Limb (tissue), 2 donors: ENCODE results near the gene CPSF6.
"Not testable (repeated sequence)": the region's sequence is repeated elsewhere in the genome, so short reads cannot be mapped to it uniquely, and the experiment has no call there.

Experiments
- DNase-seq, 2 donors: peaks; one replicate each; pipeline ENCODE4 v3.0.0-alpha.2; 2016; ENCODE audit errors: extremely low spot score in 2 of 2

Gene CPSF6, protein sequence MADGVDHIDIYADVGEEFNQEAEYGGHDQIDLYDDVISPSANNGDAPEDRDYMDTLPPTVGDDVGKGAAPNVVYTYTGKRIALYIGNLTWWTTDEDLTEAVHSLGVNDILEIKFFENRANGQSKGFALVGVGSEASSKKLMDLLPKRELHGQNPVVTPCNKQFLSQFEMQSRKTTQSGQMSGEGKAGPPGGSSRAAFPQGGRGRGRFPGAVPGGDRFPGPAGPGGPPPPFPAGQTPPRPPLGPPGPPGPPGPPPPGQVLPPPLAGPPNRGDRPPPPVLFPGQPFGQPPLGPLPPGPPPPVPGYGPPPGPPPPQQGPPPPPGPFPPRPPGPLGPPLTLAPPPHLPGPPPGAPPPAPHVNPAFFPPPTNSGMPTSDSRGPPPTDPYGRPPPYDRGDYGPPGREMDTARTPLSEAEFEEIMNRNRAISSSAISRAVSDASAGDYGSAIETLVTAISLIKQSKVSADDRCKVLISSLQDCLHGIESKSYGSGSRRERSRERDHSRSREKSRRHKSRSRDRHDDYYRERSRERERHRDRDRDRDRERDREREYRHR

DNA sequence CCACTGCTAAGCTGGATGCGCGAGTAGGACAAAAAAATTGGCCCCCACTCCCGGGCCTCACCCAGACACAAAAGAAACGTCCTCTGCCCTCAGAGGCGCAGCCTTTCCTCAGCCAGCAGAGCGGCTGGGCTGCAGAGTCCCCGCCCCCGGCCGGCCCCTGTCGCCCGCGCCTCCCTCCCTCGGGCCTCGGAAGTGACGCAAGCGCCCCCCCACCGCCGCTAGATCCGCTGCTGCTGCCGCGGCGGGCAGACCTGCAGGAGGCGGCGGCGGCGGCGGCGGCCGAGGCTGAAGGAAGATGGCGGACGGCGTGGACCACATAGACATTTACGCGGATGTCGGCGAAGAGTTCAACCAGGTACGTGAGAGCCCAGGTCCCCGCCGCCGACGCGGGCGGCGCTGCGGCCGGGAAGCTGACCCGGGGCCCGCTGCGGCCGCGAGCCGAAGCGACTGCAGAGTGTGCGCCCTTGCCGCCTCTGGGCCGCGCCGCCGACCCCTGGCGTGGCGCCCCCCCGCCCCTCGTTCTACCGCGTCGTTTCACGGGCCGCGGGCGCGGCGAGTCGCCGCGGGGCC lies at the start of gene CPSF6:
CPSF6 (plus strand) TSS at position 218 of the 570 bp plus-strand sequence; CDS start at position 296, 78 bp downstream.
- DNase-seq = peak; percentile 92 to 99

DNA sequence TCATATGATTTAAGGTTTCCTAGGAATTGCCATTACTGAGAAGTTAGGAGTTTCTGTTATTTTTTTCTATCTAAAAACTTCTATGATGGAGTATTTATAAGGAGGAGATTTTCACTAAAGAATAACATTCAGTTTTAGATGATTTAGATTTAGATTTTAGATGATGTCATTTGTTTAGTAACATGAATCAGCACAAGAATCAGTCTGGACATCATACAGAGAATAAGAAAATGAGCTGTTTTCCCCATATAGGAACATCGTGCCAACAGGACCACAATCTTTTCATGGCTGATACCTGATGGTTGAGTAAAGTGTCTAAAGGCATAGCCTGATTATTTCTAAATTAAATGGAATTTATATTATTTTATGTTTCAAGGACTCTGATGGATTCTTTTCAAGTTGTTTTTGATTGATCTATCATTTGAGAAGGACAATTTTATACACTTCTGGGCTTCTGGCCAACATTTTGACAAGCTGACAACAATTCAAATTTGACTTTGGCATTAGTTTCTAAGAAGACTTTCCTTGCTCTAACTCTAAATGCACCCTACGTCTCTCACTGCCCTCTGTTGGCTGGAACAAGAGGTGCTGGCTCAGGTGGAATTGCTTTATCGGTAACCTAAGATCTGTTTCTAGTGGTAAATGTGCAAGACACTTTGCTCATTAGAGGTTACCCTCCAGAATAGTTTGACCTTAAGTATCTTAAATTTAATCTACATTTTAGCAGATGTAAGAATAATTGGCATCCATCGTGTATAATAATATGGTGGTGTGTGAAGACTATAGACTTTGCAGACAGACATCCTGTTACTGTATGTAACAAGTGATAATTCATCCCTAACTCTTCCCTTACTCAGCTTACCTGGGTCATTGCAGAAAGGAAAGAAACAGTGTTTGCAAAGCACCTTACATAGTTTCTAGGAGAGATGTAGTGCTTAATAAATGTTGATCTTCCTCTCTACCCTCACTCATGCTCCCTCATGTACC lies 42.8 kb upstream of the CPSF6 start:
- DNase-seq = no peak

DNA sequence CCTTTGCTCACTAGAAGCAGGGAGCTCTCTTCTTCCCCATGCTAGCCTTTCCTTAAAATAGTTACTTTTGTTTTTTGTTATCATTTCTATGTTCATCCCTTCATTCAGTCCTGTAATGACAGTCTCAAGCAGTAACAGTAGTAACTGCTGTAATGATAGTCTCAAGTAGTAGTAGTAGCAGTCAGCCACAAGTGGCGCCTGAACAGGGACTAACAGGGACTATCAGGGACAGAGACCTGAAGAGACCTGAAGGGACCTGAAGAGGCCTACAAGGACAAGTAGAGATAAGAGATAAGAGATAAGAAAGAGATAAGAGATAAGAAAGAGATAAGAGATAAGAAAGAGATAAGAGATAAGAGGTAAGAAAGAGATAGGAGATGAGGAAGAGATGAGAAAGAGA lies 39.4 kb upstream of the CPSF6 start:
- DNase-seq = not testable (repeated sequence)

DNA sequence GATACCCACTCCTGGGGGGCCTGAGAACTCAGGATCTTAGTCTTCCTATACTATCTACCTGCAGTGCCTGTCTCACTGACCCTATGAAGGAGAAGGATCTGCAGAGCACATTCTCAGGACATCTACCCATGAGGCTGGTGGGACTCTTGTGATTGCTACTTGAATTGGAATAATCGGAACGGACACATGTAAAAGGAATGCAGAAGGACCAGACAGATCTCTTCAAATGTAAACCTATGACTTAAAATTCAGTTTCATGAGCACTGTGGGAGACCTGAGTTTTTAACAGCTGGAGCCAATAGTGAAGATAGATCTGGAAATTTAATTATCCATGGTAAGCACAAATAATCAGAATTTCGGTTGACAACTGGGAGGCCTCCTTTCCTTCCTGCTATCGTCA lies 35.2 kb upstream of the CPSF6 start:
- no peak for DNase-seq

DNA sequence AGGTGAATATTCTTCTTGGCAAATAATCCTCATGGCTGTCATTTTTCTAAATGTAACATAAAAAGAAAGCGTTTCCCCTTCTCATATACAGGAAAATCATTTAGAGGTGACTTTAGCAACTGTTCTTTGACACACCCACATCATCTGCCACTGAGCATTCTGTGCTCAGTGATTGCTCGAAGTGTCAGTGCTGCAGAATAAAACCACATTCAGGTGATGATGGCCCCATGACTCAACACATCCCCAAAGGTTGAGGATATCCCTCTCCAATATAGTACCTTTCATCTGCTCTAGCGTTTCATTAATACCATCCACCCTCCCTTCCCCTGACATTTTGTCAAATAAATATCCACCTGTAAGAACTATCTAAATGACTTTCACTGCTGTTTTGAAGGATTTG lies 28.7 kb upstream of the CPSF6 start:
- no peak for DNase-seq

DNA sequence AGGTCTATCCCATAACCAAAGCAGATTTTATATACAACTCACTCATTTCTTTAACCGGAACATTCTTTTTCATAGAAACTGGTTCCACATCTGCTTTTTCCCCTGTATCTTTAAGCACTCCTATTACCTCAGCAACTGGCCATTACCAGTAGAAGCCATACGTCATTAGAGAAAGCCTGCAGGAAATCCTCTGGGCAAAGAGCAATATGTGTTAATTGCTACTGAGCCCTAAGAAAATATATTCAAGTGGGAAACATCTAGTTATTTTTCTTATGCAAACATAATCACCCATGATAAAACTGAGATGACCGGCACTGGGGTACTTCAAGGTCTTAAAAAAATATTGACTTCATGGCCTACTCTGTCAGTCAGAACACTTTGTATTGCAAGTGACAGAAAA lies 28.2 kb upstream of the CPSF6 start:
- no peak for DNase-seq

DNA sequence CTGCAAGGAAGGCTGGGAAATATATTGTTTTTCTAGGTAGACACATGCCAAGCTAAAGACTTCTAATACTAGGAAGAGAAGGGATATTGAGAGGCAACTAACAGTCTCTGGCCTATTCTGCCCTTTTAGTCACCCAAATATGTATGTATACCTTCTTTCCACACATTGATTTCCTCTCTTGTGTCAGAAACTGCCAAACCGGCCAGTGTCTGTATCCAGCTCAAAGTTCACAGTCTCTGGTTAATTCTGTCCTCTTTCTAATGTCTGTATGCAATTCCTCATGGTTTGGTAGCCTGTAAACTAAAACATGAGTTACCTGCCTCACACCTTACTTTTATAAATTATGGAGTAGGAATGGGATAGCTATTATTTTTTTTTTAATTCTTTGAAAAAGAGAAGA lies 25.2 kb upstream of the CPSF6 start:
- DNase-seq = no peak

DNA sequence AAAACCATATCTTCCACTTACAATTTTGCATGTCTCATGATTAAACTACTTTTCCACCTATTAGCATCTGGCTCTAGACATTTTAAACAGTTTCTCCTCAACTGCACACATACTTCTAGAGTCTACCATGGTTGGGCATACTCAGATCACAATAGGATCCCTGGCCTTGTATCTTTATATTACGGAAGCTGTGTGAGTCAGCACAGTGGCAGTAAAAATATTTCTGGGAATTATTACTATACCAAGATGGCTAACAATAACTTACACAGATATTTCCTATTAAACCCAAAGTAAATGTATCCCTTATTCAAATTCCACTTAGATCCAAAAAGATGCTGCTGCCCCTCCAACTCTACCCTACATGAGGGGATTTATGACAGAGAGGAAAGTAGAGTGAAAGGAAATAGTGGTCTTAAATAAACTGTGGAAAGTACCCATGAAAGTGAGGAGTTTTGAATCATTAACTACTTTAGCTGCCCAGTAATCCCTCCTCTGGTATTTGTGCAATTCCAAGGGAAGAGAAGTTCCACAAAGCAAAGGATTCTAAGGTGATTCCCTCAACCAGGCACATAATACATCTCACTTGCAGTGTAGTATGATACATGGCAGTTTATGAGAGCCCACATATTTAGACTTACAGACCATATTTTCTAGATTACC lies 14.0 kb upstream of the CPSF6 start:
- DNase-seq = no peak

DNA sequence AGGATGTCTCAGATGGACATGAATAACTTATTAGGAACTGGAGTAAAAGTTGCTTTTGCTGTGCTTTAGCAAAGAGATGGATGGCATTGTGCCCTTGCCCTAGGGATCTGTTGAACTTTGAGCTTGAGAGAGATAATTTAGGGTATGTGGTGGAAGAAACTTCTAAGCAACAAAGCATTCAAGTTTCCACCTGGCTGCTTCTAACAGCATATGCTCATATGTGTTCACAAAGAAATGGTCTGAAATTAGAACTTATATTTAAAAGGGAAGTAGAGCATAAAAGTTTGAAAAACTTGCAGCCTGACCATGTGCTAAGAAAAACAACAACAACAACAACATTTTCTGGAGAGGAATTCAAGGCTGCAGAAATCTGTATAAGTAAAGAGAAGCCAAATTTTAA lies 7.9 kb upstream of the CPSF6 start:
- DNase-seq = no peak

DNA sequence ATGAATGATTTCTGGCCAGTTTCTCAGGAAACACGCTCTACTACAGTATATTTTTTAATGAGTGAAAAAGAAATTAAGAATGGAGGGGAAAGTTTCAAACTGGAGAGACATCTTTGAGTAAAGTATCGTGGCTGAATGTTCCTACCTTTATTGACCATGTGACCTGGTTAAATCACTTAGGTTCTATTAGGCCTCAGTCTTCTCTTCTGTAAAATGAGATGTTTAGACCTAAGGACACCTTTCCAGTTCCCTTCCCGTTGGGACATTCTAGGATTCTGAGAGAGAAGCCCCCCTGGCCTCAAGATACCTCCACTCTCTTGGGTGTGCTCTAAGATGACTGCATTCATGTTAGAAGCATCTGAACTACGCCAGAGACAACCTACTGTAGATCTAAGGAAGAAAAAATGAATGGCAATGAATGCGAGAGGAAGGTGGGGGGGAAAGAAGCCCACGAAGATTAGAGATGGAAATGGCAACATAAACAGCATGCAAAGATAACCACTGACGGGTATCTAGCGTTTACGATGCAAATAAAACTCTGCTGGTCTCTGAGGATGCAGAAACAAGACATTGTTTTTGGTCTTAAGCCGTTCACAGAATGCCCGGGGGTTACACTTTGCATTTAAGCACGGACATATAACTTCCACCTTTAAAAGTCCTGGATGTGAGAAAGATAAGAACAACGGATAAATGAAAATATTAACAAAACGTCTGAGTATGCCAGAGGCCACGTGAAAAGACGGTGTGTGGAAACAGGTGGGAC lies 599 bp upstream of the CPSF6 start:
- no peak for DNase-seq

DNA sequence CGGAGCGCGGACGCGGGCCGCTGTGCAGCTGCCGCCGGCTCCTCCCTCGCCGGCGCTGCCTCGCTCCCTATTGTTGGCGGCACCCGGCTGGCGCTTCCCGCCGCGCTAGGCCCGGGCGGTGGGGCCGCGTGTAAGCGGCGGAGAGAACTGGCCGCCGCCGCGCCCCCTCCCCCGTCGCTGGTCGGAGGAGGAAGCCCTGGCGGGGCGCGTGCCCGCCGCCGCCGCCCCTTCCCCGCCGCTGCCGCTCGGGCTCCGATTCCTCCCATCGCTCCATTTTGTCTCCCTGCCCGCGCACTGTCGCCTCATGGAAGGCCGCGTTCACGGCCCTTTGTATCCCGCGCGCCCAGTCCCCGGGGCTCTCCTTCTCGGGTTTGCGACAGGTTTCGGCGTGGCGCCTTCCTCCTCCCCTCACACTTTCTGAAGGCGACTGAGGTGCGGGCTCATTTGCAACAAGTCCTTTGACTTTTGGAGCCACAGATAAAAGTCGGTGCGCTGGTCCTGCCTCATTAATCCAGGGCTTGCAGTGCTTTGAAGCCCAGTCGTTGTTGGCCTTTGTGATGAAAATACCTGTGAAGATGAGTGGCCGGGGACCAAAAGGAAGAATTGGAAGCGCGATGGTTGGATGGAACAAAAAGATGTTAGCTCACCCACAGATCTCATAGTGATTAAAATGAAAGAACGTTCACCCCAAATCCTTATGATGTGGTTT lies 707 bp downstream of the CPSF6 start:
- DNase-seq = peak; percentile 18 to 79

DNA sequence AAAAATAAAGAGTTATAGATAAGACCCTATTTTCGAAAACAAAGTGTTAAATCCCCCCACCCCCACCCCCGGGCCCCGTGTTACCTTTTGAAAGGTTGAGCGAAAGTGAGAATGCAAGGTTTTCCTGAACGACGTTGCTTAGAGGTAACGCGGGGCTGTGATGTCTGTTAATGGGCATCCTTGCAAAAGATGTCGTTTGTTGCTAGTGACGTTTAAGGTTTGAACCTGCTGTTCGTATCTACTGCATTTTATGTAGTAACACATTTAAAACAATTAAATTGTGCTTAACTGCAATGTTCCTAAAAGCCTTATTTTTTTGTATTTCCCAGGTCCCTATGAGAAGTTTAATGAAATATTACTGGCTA lies 1.2 kb downstream of the CPSF6 start:
- no peak for DNase-seq

DNA sequence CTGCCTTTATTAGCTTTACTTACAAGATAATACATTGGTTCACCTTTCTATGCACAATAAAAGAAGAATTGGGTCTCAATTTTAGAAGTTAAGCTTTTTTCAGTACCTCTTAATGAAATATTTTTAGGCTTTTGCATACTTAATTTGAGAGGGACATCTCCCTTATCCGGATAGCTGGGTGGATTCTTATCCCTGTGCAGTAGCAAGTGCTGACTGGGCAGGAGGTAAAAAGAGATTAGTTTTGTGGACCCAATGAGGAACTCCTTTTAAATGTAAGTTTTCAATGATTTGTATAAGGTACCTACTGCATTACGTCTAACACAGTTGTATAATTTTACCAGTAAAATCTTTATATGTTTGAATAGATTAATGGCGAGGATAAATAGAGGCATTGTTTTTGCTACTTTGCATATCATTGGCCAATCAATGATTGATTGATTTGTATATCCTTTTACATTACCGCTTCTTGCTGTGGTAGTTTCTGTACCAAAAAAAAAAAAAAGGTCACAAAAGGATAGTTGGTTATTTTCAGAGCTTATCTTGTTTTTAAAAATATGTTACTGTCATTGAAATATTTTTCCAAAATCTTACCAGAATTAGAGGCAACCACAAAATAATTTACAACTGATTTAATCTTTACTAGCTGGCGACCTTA lies 2.2 kb downstream of the CPSF6 start:
- DNase-seq = no peak

DNA sequence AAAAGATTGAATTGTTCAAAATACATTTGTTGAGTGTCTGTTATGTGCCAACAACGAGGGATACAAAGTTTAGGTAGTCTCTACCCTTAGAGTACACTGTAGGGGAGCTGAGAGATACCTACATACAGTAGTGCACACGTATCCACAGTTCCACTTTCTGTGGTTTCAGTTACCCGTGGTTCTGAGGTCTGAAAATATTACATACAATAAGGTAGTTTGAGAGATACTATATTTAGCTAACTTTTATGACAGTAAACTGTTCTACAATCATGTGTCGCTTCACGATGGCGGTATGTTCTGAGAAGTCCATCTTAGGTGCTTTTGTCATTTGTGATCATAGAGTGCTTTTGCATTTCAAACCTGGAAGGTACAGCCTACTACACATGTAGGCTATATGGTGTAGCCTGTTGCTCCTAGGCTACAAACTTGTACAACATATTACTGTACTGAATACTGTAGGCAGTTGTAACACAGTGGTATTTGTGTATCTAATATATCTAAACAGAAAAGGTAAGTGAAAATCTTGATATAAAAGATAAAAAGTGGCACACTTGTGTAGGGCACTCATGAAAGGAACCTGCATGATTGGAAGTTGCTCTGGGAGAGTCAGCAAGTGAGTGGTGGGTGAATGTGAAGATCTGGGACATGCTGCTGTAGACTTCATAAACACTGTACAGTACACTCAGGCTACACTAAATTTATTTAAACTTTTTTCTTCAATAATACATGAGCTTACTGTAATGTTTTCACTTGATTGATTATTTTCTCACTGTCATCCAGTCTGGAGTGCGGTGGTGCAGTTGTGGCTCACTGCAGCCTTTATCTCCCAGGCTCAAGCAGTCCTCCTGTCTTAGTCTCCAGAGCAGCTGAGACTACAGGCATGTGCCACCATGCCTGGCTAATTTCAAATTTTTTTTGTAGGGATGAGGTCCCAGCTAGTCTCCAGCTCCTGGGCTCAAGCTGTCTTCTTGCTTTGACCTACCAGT lies 4.0 kb downstream of the CPSF6 start:
- no peak for DNase-seq

DNA sequence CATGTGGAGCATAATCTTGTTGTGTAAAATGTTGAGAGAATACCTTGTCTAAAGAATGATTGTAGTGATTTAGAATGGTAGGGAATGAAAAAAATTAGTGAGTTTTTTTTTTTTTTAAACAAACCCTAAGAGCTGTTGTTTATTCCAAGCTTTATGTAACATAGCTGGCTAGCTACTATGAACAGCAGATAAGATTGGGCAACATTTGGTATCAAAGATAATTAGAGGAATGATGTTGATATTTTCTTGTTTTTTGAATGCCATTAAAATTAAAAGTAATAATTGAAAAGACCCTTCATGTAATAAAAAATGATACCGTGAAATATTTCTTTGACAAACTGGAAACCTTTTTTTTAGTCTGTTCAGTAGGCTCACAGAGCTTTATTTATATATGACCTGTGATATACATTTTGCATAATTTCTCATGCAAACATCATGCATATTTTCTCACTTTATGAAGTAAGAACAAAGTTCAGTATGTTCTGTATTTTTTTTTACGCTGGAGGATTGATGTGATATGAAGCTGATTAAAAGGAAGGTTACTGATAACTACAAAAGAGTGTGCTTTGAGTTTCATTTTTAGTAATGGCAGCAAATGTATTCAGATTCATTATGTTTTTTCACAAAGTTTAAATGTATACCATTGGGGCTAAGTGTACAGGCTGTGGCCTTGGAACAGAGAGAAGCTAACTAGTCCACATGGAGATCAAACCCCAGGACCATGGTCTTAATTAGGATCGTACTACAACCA lies 8.1 kb downstream of the CPSF6 start:
- DNase-seq = no peak

DNA sequence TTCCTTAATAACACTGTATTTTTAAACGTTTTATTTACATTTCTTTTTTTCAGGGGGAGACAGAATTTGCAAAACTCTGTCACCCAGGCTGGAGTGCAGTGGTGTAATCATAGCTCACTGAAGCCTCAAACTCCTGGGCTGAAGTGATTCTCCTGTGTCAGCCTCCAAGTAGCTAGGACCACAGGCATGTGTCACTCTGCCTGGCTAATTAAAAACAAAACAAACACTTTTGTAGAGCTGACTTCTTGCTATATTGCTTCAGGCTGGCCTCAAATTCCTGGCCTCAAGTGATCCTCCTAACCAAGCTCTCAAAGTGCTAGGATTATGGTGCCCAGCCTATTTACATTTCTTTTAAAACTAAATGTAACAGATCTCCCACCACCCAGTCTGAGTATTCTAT lies 12.7 kb downstream of the CPSF6 start:
- no peak for DNase-seq

DNA sequence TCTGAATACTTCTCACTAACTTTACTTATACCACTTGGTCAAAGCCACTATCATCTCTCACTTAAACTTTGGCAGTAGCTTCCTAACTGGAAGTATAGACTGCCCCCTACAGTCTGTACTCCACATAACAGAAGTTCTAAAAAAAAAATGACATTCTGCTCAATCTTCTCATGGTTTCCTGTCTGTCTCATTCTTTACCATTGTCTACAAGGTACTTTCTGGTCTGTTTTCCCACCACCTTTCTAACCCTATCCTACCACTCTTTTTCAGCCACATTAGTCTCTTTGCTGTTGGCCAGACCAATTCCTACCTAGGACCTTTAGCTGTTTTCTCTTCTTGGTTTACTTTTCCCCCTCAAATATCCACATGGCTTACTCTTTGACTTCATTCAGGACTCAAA lies 14.7 kb downstream of the CPSF6 start:
- peak in 1 of 2 donors; percentile 24 for DNase-seq
